Sigmoid colon (tissue), 7 donors: ENCODE measurements around the gene USP27X. TPM values are rescaled to one million over a fixed set of nuclear protein-coding genes. Genes with fewer than 3 reads are reported as not detected.
A peak's percentile ranks its signal among the peaks of the same experiment; 100 is the strongest.

ENCODE experiments used
- DNase-seq: peaks from one replicate; pipeline ENCODE4 v3.0.0-alpha.2; 2019
- H3K27ac ChIP-seq, 4 donors: fragments of 200-600 bp; sonication (generic); one replicate each; pipeline ENCODE4 v1.5.1; 2016 to 2019; ENCODE audit warnings: mild to moderate bottlenecking in 1 of 4
- H3K27me3 ChIP-seq, 3 donors: fragments of 200-600 bp; sonication (generic); one replicate each; pipeline ENCODE4 v1.5.1; 2019; ENCODE audit warnings: mild to moderate bottlenecking in 1 of 3
- H3K36me3 ChIP-seq, 4 donors: fragments of 200-600 bp; sonication (generic); one replicate each; pipeline ENCODE4 v1.5.1; 2016 to 2019
- H3K4me1 ChIP-seq, 4 donors: fragments of 200-600 bp; sonication (generic); one replicate each; pipeline ENCODE4 v1.5.1; 2017 to 2019
- H3K4me3 ChIP-seq, 4 donors: fragments of 200-600 bp; sonication (generic); one replicate each; pipeline ENCODE4 v1.5.1; 2017 to 2019; ENCODE audit warnings: mild to moderate bottlenecking in 2 of 4, moderate library complexity in 1 of 4
- H3K9me3 ChIP-seq, 4 donors: fragments of 200-600 bp in 3 of 4; sonication (generic) in 3 of 4; one replicate each; pipeline versions ENCODE4 v1.5.1 to v1.6.1; 2013 to 2019
- CTCF ChIP-seq, 4 experiments: fragments of 450-650 bp in 3 of 4; fragments of 200-600 bp in 1 of 4; IDR thresholded peaks; one replicate each; pipeline ENCODE4 v1.5.1; 2016 to 2019; ENCODE audit warnings: antibody characterized with exemption in 4 of 4, mild to moderate bottlenecking in 3 of 4, moderate library complexity in 2 of 4
- EP300 ChIP-seq, 4 donors: sonication (generic); formaldehyde crosslinking; IDR thresholded peaks; one replicate each; pipeline ENCODE4 v1.6.1; 2017; ENCODE audit warnings: antibody characterized with exemption in 4 of 4
- POLR2A ChIP-seq, 2 donors: fragments of 450-650 bp; IDR thresholded peaks; one replicate each; pipeline ENCODE4 v1.6.1; 2016; ENCODE audit warnings: antibody characterized with exemption in 2 of 2, mild to moderate bottlenecking in 2 of 2, moderate library complexity in 2 of 2
- POLR2AphosphoS5 ChIP-seq, 4 donors: sonication (generic); formaldehyde crosslinking; IDR thresholded peaks; one replicate each; pipeline ENCODE4 v1.6.1; 2017; ENCODE audit warnings: antibody characterized with exemption in 4 of 4
- WGBS, 2 donors: extraction: QIAGEN DNeasy Blood & Tissue Kit; methylation state at CpG; one replicate each; pipeline ENCODE4 v1.1.7; 2013; 5-methylcytosine and 5-hydroxymethylcytosine counted together
- intact Hi-C: fragments of 100-400 bp; cut with DNase I; formaldehyde crosslinking; loops from one replicate; pipeline ENCODE4 v1.15.1; 2023
- polyA plus RNA-seq, 3 donors: library from polyadenylated mRNA; stranded (reverse); fragments of 200-250 nt; gene quantifications; one replicate each; pipeline ENCODE4 v1.2.3, GENCODE V29; 2013
- total RNA-seq, 4 donors: library from RNA; depleted of rRNA; stranded (reverse); fragments of >200 nt; gene quantifications; one replicate each; pipeline ENCODE4 v1.1.0, GENCODE V29; 2016
- donor health status: healthy with polysubstance abuse.
- donor health status: Bipolar disorder and iron deficiency.
- donor health status: healthy.

Gene USP27X
- total and polyA plus RNA-seq, 7 donors = 0.60 to 5.4 (median 1.8) TPM

- 40 to 46% methylated on average over 28 of the region's 28 CpGs for WGBS, 2 donors
- Histone ChIP-seq H3K9me3 (no peaks in the 10 kb centered on the region), H3K4me3 (peak overlapping the region; percentile 52 to 67 (median 63)), H3K4me1 (peaks cover 0 to 27% (median 20%) of the 10 kb centered on the region in 4 donors), H3K27ac (peak overlapping the region; percentile 86 to 87 (median 86)), H3K27me3 (no peaks in the 10 kb centered on the region), H3K36me3 (no peaks in the 10 kb centered on the region)
- TF ChIP-seq CTCF (IDR thresholded peaks at IDR 0.05) (no peak), POLR2AphosphoS5 (IDR thresholded peaks at IDR 0.05) (no peak), POLR2A (IDR thresholded peaks at IDR 0.05) (no peak), EP300 (IDR thresholded peaks at IDR 0.05) (no peak)
- peak; percentile 66 for DNase-seq
- intact Hi-C loops = loop anchor here (2.0 to 10.0 kb wide), 2 partner anchors 45 to 593 kb away; partner anchors contain the start of gene CLCN5
These were observed 1.0 kb upstream of the USP27X start for GRCh38 chrX:49878128-49878833.

DNA sequence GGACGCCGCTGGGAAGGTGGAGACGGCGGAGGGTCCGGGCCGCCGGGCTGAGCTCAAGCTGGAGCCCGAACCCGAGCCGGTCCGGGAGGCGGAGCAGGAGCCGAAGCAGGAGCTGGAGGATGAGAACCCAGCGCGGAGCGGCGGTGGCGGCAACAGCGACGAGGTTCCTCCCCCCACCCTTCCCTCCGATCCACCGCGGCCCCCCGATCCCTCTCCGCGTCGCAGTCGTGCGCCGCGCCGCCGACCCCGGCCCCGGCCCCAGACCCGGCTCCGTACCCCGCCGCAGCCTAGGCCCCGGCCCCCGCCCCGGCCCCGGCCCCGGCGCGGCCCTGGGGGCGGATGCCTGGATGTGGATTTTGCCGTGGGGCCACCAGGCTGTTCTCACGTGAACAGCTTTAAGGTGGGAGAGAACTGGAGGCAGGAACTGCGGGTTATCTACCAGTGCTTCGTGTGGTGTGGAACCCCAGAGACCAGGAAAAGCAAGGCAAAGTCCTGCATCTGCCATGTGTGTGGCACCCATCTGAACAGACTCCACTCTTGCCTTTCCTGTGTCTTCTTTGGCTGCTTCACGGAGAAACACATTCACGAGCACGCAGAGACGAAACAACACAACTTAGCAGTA is 483 bp downstream of the USP27X start:
- Histone ChIP-seq H3K27me3 (no peaks in the 10 kb centered on the region), H3K27ac (peak overlapping the region; percentile 86 to 87 (median 86)), H3K9me3 (no peaks in the 10 kb centered on the region), H3K4me1 (peaks cover 0 to 27% (median 20%) of the 10 kb centered on the region in 4 donors), H3K4me3 (peak overlapping the region; percentile 52 to 67 (median 63)), H3K36me3 (no peaks in the 10 kb centered on the region)
- TF ChIP-seq POLR2AphosphoS5 (IDR thresholded peaks at IDR 0.05) (no peak), EP300 (IDR thresholded peaks at IDR 0.05) (no peak), POLR2A (IDR thresholded peaks at IDR 0.05) (no peak), CTCF (IDR thresholded peaks at IDR 0.05) (no peak)
- intact Hi-C loops = loop anchor here (2.0 to 10.0 kb wide), 2 partner anchors 43 to 595 kb away; partner anchors contain the start of gene CLCN5
- DNase-seq = no peak
- 2 to 3% methylated on average over 55 of the region's 55 CpGs for WGBS, 2 donors

DNA sequence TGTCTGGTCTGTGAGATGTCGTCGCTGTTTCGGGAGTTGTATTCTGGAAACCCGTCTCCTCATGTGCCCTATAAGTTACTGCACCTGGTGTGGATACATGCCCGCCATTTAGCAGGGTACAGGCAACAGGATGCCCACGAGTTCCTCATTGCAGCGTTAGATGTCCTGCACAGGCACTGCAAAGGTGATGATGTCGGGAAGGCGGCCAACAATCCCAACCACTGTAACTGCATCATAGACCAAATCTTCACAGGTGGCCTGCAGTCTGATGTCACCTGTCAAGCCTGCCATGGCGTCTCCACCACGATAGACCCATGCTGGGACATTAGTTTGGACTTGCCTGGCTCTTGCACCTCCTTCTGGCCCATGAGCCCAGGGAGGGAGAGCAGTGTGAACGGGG is 1.4 kb downstream of the USP27X start:
- Histone ChIP-seq H3K9me3 (no peaks in the 10 kb centered on the region), H3K4me3 (no peak overlapping the region), H3K27ac (no peak overlapping the region), H3K4me1 (peaks cover 0 to 27% (median 20%) of the 10 kb centered on the region in 4 donors), H3K27me3 (no peaks in the 10 kb centered on the region), H3K36me3 (no peaks in the 10 kb centered on the region)
- TF ChIP-seq CTCF (IDR thresholded peaks at IDR 0.05) (no peak), POLR2AphosphoS5 (IDR thresholded peaks at IDR 0.05) (no peak), EP300 (IDR thresholded peaks at IDR 0.05) (no peak), POLR2A (IDR thresholded peaks at IDR 0.05) (no peak)
- WGBS, 2 donors = 95% methylated on average over 12 of the region's 12 CpGs
- intact Hi-C loops = no loop called here
- DNase-seq = no peak

DNA sequence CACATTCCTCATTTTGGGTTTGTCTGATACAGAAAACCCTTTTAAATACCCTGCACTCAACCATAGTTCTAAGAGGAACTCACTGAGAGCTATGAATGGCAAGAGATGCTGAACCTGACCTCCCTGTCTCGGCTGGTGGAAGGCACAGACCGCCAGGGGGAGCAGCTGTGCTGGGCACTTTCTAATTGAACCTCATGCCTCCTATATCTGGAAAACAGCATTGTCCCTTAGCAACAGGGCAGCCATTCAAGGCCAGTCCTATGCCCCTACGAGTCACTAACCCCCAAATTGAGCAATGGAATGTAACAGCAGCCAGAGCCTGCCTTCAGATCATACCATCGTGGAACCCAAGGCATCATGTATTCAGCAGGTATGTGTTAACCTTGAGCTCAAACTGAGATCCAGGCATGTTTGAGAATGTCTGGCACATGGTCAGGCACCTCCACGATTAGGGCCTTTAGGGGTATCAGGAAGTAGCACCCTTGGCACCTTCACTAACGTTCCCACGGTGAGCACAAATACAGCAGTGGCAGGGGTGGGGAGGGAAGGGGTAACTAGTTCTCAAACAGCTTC is 5.1 kb downstream of the USP27X start:
- 25 to 45% methylated on average over 7 of the region's 7 CpGs for WGBS, 2 donors
- no peaks in the 10 kb centered on the region for H3K27me3 ChIP-seq
- H3K36me3 ChIP-seq = no peaks in the 10 kb centered on the region
- H3K4me1 ChIP-seq = peaks cover 0 to 12% (median 8%) of the 10 kb centered on the region in 4 donors
- DNase-seq = no peak
- intact Hi-C loops = no loop called here
- no peak overlapping the region for H3K4me3 ChIP-seq
- H3K9me3 ChIP-seq = no peaks in the 10 kb centered on the region
- TF ChIP-seq EP300 (IDR thresholded peaks at IDR 0.05) (no peak), CTCF (IDR thresholded peaks at IDR 0.05) (peak; percentile 14 to 55 (median 22))
- no peak overlapping the region for H3K27ac ChIP-seq
